ENCODE measurements around the gene RALGAPA2.

The RALGAPA2 gene

DNA sequence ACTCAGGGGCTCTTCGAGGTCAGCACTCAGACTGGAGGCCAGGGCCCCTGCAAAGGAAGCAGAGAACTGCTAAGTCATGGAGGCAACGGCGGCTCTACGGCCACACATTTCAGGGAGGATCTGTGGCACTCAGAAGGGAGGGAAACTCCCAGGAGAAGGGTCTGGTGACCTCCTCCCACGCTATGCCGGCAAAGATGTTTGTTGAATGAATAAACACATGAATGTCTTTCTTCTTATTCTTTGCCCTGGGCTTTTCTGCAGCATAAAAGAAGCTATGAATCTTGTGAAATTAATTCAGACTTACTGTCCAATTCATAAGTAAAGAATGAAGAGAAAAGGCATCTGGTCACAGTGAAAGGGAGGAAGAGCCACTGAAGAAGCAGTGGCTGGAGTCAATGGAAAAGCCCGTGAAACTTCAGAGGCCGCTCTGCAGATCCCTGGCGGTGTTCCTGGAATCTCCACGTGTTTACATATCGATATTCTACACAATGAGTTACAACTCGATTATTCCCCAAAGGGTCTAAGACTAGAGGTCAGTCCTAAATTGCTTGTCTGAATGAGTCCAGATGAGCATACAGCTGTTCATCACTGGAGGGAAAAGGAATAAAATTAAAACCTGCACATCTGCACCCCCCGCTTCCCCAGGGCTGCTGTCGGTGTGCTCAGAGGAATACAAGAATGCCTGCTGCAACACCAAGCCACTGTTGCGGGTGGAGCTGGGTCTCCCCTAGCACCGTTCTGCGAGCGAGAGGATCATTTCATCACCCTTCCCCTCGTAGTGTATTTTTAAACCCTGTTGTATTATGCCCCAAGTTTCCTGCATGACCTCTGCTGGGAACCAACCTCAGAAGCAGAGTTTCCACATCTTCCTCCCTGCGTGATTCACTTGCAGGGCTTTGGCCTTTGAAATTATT, 319.0 kb downstream of the RALGAPA2 start:
- DNase-seq, result no peak

- DNase-seq, result no peak
Observed at GRCh38 chr20:20391766-20392165, 320.7 kb downstream of the RALGAPA2 start.

- no peak for DNase-seq
Observed at GRCh38 chr20:20391115-20391514, 321.3 kb downstream of the RALGAPA2 start.

DNA sequence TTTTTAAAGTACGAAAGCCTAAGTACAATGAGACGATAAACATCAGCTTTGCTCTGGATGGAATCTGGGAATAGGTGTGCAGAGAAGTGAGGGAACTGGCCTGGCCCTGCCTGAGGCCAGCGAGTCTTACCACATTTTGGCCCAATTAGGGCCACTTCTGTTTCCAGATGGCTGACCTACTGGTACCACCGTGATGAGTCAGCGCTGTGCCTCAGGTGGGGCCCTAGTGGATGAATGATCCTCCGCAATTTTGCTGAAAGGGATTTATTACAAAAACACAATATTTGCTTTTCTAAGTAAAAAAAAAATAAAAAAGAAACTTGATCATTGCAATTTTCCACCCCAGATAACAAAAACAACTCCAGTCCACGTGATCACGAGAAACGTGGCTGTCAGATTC, 322.1 kb downstream of the RALGAPA2 start:
- no peak for DNase-seq

- DNase-seq, result no peak
Observed at GRCh38 chr20:20386192-20386591, 326.3 kb downstream of the RALGAPA2 start.

DNA sequence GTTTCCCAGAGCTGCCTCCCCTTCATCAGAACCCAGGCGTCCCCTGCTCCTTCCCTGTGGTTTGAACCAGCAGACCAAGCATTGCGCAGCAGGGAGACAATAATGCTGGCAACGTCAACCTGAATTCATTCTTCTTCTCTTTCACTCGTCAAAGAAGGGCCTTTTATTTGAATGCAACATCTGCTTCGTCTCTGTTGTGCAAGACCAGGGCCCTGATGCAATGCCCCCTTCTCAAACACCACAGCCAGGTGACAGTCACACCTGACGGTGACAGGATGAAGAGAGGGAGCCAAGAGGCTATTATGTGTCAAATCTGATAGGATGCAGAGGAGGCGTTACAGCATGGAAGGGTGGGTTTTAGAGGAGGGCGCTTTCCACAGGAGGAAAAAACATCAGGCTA, 336.6 kb downstream of the RALGAPA2 start:
- DNase-seq, result no peak

GRCh38 chr20:20373091-20373571, 339.3 kb downstream of the RALGAPA2 start:
- DNase-seq, result no peak

DNA sequence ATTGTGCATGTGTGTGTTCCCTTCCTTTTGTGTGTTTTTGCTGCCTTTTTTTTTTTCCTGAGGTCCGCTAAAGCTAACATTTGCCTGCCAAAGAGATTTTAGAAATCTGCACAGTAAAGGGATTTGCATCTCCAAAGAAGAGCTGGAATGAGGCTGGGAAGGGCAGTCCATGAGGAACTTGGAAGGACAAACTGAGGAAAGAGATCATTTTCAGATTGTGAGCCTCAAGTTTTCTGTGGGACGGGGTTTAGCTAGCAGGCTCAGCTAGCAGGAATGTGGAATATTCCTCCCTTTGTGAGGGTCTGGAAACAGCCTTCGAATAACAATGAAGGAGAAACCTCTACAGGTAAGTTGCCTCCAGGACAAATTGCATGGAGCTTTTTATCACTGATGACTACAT, 340.8 kb downstream of the RALGAPA2 start:
- no peak for DNase-seq

- no peak for DNase-seq
Observed at GRCh38 chr20:20371083-20371482, 341.4 kb downstream of the RALGAPA2 start.

GRCh38 chr20:20370094-20370575, 342.3 kb downstream of the RALGAPA2 start:
- no peak for DNase-seq

GRCh38 chr20:20369250-20370093, 343.0 kb downstream of the RALGAPA2 start:
- DNase-seq, result no peak

DNA sequence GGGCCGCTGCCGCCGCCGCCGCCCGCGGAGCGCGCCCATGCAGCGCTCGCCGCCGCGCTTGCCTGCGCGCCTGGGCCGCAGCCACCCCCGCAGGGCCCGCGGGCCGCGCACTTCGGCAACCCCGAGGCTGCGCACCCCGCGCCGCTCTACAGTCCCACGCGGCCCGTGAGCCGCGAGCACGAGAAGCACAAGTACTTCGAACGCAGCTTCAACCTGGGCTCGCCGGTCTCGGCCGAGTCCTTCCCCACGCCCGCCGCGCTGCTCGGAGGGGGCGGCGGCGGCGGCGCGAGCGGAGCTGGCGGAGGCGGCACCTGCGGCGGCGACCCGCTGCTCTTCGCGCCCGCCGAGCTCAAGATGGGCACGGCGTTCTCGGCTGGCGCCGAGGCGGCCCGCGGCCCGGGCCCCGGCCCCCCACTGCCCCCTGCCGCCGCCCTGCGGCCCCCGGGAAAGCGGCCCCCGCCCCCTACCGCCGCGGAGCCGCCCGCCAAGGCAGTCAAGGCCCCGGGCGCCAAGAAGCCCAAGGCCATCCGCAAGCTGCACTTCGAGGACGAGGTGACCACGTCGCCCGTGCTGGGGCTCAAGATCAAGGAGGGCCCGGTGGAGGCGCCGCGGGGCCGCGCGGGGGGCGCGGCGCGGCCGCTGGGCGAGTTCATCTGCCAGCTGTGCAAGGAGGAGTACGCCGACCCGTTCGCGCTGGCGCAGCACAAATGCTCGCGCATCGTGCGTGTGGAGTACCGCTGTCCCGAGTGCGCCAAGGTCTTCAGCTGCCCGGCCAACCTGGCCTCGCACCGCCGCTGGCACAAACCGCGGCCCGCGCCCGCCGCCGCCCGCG, 343.8 kb downstream of the RALGAPA2 start:
- no peak for DNase-seq

GRCh38 chr20:20367575-20368417, 344.6 kb downstream of the RALGAPA2 start, which contains the start of gene INSM1:
Gene INSM1 (plus strand): TSS chr20:20368104. CDS start chr20:20368268, 164 bp downstream.
- DNase-seq, result no peak

- no peak for DNase-seq
Observed at GRCh38 chr20:20366876-20367574, 345.4 kb downstream of the RALGAPA2 start.

DNA sequence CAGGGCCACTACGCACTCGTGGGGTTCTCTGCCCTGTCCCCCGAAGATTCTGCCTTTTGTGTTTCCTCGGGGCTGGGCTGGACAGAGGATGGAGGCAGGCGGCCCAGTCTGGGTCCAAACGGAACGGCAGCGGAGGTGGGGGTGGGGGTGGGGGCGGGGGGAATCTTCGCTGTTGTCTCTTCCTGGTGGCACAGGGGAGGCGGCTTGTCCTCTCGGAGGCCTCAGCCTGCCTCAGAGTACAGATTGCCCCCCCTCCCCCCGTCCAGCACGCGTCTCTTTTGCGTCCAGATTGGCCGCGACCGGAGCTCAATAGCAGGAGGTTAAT, 345.9 kb downstream of the RALGAPA2 start:
- no peak for DNase-seq

GRCh38 chr20:20365480-20366161, 346.8 kb downstream of the RALGAPA2 start:
- no peak for DNase-seq

- DNase-seq, result no peak
Observed at GRCh38 chr20:20364593-20365479, 347.6 kb downstream of the RALGAPA2 start.

- DNase-seq, result no peak
Observed at GRCh38 chr20:20363799-20364592, 348.4 kb downstream of the RALGAPA2 start.

DNA sequence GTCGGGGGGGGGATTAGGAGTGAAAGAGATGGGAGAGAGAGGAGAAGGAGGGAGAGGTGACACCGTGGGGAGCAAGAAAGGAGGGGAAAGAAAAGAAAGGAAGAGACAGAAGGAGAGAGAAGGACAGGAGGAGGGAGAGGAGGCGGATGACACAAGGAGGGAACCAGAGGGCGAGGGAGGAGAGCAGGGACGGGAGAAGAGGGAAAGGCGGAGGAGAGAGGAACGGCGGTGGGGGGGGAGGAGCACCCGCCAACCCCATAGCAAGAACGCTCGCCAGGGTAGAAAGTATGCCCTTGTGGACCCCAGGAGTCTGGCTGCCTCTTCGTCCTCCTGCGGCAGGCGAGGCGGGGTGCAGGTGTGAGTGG, 349.0 kb downstream of the RALGAPA2 start:
- DNase-seq, result no peak

Measured in NK-92 treated with Interleukin-12 subunit alpha and Interleukin-12 subunit beta, amount 100 ng/mL, for 24 hours (cell line).